ENCODE measurements around the gene SEC24D. TPM values are rescaled to one million over a fixed set of nuclear protein-coding genes. Genes with fewer than 3 reads are reported as not detected.
"Not testable (repeated sequence)": the region's sequence is repeated elsewhere in the genome, so short reads cannot be mapped to it uniquely, and the experiment has no call there.

Gene SEC24D
- total RNA-seq, 1 donor from 2014 or later, result 28.3 TPM

- DNase-seq (ENCODE audit: low read depth), result no peak
- TF ChIP-seq CTCF (conservative IDR thresholded peaks at IDR 0.05; ENCODE audit: low read depth, low read length), result no peak
- H3K4me3 ChIP-seq (ENCODE audit: low read depth, low read length), result no peak overlapping the region
Observed at GRCh38 chr4:118787844-118788380, 48.0 kb downstream of the SEC24D start.

DNA sequence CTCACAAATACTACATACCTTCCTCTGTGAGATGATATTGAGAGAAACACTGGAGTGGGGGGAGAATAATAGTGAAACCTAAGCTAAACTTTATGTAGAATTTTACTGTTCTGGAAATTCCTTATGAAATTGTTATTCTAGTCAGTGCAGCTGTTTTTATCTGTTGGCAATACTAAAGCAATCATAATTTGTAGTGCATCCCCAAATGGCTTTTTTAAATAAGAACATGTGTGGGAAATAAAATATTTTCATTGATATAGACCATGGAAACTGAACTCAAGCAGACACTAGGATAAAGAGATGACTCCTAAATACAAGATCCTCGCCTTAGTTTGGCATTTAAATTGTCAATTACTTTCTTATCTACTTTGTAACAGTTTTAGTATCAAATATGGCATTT is 51.1 kb downstream of the SEC24D start:
- DNase-seq (ENCODE audit: low read depth), result no peak
- no peak for TF ChIP-seq CTCF (conservative IDR thresholded peaks at IDR 0.05; ENCODE audit: low read depth, low read length)
- no peak overlapping the region for H3K4me3 ChIP-seq (ENCODE audit: low read depth, low read length)

GRCh38 chr4:118783887-118784286 is 52.0 kb downstream of the SEC24D start:
- no peak overlapping the region for H3K4me3 ChIP-seq (ENCODE audit: low read depth, low read length)
- no peak for TF ChIP-seq CTCF (conservative IDR thresholded peaks at IDR 0.05; ENCODE audit: low read depth, low read length)
- no peak for DNase-seq (ENCODE audit: low read depth)

- not testable (repeated sequence) for H3K4me3 ChIP-seq (ENCODE audit: low read depth, low read length); DNase-seq (ENCODE audit: low read depth)
Observed at GRCh38 chr4:118782886-118783285, 53.0 kb downstream of the SEC24D start.

GRCh38 chr4:118777649-118778048 is 58.3 kb downstream of the SEC24D start:
- DNase-seq (ENCODE audit: low read depth); H3K4me3 ChIP-seq (ENCODE audit: low read depth, low read length): not testable (repeated sequence)

- not testable (repeated sequence) for DNase-seq (ENCODE audit: low read depth); H3K4me3 ChIP-seq (ENCODE audit: low read depth, low read length)
Observed at GRCh38 chr4:118776955-118777640, 58.8 kb downstream of the SEC24D start.

DNA sequence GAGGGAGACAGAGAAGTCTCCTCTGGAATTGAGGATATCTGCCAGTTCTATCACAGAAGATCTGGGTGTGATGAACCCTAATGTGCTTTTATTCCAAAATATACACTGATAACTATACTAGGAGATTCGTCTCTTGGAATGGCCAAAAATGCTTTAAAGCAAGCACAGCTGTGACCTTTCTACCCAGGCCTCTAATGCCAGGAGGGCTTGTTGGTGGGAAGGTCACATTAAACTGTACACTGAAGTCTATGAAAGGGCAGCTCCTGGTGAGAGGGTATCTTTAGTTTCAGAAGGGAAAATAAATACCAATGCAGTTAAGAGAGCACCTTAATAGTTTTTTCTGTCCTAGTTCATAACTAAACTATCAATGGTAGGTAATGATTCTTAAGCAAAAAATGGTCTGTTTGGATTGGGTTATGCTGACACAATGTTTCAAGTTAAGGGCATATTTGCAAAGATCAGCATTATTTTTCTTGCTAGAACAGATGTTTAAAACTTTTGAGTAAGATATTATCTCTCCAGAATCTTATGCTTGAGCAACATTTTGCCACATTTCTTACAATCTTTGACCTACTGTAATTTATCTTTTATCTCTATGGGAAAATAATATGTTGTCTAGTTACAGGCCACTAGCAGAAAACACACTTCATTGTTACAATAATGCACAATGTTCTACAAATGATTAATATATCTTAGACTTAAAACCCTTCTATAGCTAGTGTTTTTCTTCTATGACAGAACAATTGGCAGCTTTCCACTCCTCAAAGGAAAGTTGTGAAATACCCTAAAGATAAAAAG is 59.6 kb downstream of the SEC24D start:
- TF ChIP-seq CTCF (conservative IDR thresholded peaks at IDR 0.05; ENCODE audit: low read depth, low read length), result no peak
- no peak overlapping the region for H3K4me3 ChIP-seq (ENCODE audit: low read depth, low read length)
- no peak for DNase-seq (ENCODE audit: low read depth)

GRCh38 chr4:118775405-118775804 is 60.5 kb downstream of the SEC24D start:
- no peak for TF ChIP-seq CTCF (conservative IDR thresholded peaks at IDR 0.05; ENCODE audit: low read depth, low read length)
- no peak for DNase-seq (ENCODE audit: low read depth)
- no peak overlapping the region for H3K4me3 ChIP-seq (ENCODE audit: low read depth, low read length)
